Airway epithelial cell (primary cell): ENCODE data around the gene GCC1. TPM values are rescaled to one million over a fixed set of nuclear protein-coding genes. Genes with fewer than 3 reads are reported as not detected.

ENCODE experiments used
- total RNA-seq: library from RNA; depleted of rRNA; stranded (reverse); fragments of >200 nt; gene quantifications from 2 replicates; pipeline ENCODE4 v1.2.3, GENCODE V29; 2015

GCC1 gene
- 18.0 and 19.5 TPM in 2 replicates for total RNA-seq

GRCh38 chr7:127585044-127585953, at the start of gene GCC1:
GCC1 (minus strand) TSS chr7:127585596; CDS start chr7:127585182, 414 bp downstream.

GRCh38 chr7:127618042-127618441, 32.6 kb upstream of the GCC1 start, which contains the start of gene PAX4:
PAX4 (minus strand) TSS chr7:127618142; CDS start chr7:127615928, 2,214 bp downstream.

GRCh38 chr7:127588019-127588696, 2.8 kb upstream of the GCC1 start, which contains the start of gene ARF5:
ARF5 (plus strand) TSS chr7:127588411; CDS start chr7:127588499, 88 bp downstream.

Other genes starting within 250 kb of the GCC1 start
- 11.4 and 12.7 TPM in 2 replicates for gene ZNF800, start 192.9 kb downstream of the GCC1 start, total RNA-seq
- gene ARF5, start 2.8 kb upstream of the GCC1 start, total RNA-seq = 296 and 338 TPM in 2 replicates
- 6.1 and 6.3 TPM in 2 replicates for gene FSCN3, start 8.1 kb upstream of the GCC1 start, total RNA-seq
- not detected in 2 replicates for gene PAX4, start 32.5 kb upstream of the GCC1 start, total RNA-seq
- gene SND1, start 66.6 kb upstream of the GCC1 start, total RNA-seq = 141 and 163 TPM in 2 replicates